Measurements from ENCODE around the gene CYRIA.

CYRIA gene

GRCh38 chr2:16645775-16646559 lies 19.7 kb downstream of the CYRIA start:
- no peak for DNase-seq (ENCODE audit: low read depth)
- no peak for TF ChIP-seq CTCF (IDR thresholded peaks at IDR 0.05; ENCODE audit: insufficient read depth, low read depth, low read length, missing control alignments)
- H3K4me3 ChIP-seq (ENCODE audit: low read length) = no peak overlapping the region

GRCh38 chr2:16645088-16645487 lies 20.5 kb downstream of the CYRIA start:
- no peak for DNase-seq (ENCODE audit: low read depth)
- TF ChIP-seq CTCF (IDR thresholded peaks at IDR 0.05; ENCODE audit: insufficient read depth, low read depth, low read length, missing control alignments) = no peak

GRCh38 chr2:16644221-16644925 lies 21.3 kb downstream of the CYRIA start:
- no peak for TF ChIP-seq CTCF (IDR thresholded peaks at IDR 0.05; ENCODE audit: insufficient read depth, low read depth, low read length, missing control alignments)
- DNase-seq (ENCODE audit: low read depth) = peak; percentile 21
- no peak overlapping the region for H3K4me3 ChIP-seq (ENCODE audit: low read length)

More at GRCh38 chr2:16645088-16645487, 20.5 kb downstream of the CYRIA start:
- H3K4me3 ChIP-seq (ENCODE audit: low read length) = no peak overlapping the region

- no peak for TF ChIP-seq CTCF (IDR thresholded peaks at IDR 0.05; ENCODE audit: insufficient read depth, low read depth, low read length, missing control alignments)
- no peak for DNase-seq (ENCODE audit: low read depth)
Observed at GRCh38 chr2:16643099-16643498, 22.5 kb downstream of the CYRIA start.

GRCh38 chr2:16642088-16642487 lies 23.5 kb downstream of the CYRIA start:
- H3K4me3 ChIP-seq (ENCODE audit: low read length) = no peak overlapping the region
- no peak for TF ChIP-seq CTCF (IDR thresholded peaks at IDR 0.05; ENCODE audit: insufficient read depth, low read depth, low read length, missing control alignments)
- no peak for DNase-seq (ENCODE audit: low read depth)

More at GRCh38 chr2:16643099-16643498, 22.5 kb downstream of the CYRIA start:
- H3K4me3 ChIP-seq (ENCODE audit: low read length) = no peak overlapping the region

- no peak for DNase-seq (ENCODE audit: low read depth)
- TF ChIP-seq CTCF (IDR thresholded peaks at IDR 0.05; ENCODE audit: insufficient read depth, low read depth, low read length, missing control alignments) = no peak
- H3K4me3 ChIP-seq (ENCODE audit: low read length) = no peak overlapping the region
Observed at GRCh38 chr2:16641509-16641908, 24.1 kb downstream of the CYRIA start.
